GM03348 (cell line): ENCODE measurements around the gene DSCAM.
"Not testable (repeated sequence)": the region's sequence is repeated elsewhere in the genome, so short reads cannot be mapped to it uniquely, and the experiment has no call there.

Experiments used
- DNase-seq: peaks from one replicate; pipeline ENCODE4 v3.0.0; 2012; ENCODE audit warnings: low spot score

Gene DSCAM

DNA sequence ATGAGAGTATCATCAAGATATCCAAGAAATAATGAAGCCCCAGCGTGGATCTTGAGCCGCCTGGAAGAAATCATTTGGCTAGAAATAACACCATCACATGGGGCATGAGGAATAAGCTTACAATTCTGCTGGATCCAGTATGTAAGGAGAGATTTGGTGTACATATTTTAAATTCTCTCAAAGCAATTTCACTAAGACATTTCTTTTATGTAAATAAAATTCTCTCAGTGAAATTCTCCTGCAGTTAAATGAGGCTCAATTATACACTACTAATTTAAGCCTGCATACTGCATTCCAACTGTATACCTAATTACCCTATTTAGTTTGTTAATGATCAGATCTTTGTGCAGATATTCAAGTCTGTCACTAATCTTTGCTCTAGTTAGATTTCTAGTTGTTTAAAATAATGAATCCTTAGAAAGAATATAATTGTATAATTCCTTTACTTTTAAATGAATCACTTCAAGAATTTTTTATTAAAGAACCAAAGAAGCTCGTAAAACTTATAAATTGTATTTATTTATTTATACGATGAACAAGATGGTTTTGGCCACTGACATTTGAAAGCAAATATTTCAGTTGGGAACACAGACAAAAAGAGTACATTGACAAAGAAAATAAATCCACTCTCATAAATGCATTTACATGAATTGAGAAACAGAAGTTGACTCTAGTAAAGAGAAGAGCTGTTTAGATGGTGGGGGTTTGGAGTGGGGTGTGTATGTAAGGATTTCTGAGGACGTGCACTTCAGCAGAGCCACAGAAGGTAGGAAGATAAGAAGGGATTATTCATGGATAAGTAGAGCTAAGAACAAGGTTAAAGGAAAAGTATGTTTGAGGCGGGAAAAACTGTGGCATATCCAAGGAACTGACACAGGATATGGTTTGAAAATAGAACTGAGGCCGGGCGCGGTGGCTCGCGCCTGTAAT lies 466.8 kb downstream of the DSCAM start:
- DNase-seq = no peak

DNA sequence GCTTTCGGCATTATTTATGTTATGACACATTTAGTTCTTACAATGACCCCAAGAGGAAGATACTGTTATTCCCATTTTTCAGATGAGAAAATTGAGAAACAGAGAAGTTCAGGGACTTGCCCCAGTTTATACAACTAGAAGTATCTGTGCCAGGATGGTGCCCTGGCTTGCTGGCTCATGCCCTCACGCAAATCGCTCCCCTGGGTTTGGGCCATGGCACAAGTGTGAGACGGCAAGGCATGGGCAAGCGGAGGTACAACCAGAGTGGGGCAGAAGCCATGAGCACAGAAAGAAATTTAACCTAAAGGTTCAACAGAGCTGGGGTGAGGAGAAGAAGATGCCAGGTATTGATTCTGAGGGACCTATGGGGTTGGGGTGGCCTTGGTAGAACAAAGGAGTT lies 469.8 kb downstream of the DSCAM start:
- DNase-seq = no peak

GRCh38 chr21:40373761-40374160 lies 473.2 kb downstream of the DSCAM start:
- DNase-seq = no peak

DNA sequence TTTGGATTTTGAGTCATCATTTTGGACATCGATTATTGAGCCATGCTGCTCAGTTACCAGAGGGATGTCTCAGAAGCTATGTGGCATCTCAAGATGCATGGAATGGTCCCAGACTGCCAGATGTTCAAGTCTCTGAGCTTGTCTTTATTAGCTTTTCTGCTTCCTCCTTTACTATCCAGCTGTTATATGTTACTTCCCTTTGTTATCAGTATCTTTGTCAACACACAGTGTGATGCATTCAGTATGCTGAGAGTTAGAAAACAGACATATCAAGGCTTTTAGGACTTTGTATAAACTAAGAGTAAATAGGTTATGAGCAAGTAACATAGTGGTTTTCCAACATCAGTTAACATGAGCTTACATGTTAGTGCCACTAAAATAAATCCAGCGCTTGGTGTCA lies 474.5 kb downstream of the DSCAM start:
- DNase-seq = no peak

- DNase-seq = no peak
These were observed 475.6 kb downstream of the DSCAM start for GRCh38 chr21:40371329-40371728.

GRCh38 chr21:40356644-40357043 lies 490.3 kb downstream of the DSCAM start:
- no peak for DNase-seq

- no peak for DNase-seq
These were observed 491.9 kb downstream of the DSCAM start for GRCh38 chr21:40355076-40355475.

GRCh38 chr21:40351006-40351405 lies 496.0 kb downstream of the DSCAM start:
- no peak for DNase-seq

DNA sequence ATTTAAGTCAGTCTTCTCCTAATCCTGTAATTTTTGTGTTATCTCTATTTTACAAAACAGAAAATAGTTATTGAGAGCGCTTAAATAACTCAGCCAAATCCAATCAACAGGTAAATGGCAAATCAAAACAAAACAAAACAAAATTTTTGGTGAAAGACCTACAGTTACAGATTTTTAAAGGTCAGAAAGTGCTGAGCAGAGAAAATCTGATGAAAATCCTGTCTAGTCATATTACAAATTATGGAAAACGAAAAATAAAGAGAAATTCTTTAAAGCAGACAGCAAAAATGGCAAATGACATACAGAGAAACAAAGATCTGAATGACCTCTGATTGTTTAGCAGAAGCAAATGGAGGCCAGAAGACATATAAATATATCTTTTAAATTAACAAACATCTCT lies 497.4 kb downstream of the DSCAM start:
- DNase-seq = no peak

GRCh38 chr21:40345711-40346321 lies 501.1 kb downstream of the DSCAM start:
- DNase-seq = no peak

DNA sequence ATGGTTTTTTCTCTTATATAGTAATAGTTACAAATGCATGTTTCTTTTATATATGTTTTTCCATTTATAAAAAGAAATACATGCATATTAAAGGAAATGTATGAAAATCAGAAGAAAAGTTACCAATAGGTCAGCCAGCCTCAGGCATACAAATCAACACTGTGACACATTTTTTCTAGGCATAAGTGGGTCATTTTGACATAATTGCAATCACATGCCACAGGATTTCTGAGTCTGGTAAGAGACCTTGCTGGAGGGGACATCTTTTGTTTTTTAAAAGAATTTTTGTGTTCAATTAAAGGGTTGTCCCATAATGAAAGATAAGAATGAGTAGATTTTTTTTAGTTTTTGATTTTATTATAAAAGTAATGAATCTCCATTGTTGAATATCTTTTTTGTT lies 506.6 kb downstream of the DSCAM start:
- no peak for DNase-seq

DNA sequence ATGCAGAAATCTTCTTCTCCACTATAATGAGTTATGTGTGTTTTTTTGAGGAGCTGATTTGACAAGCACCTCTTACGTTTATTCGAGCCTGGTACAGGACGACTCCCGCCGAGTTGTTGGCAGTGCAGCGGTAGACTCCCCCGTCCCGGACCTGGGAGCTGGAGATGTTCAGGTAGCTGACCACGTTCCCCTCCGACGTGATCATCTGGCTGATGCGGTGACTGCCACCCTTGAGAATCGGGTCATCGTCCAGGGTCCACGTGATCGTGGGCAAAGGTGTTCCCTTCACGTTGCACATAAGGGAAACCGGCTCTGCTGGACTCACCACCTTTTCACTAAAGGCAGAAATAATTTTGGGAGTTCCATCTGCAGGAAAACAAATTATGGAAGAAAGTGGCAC lies 507.9 kb downstream of the DSCAM start:
- no peak for DNase-seq

- DNase-seq = no peak
These were observed 509.0 kb downstream of the DSCAM start for GRCh38 chr21:40337981-40338380.

DNA sequence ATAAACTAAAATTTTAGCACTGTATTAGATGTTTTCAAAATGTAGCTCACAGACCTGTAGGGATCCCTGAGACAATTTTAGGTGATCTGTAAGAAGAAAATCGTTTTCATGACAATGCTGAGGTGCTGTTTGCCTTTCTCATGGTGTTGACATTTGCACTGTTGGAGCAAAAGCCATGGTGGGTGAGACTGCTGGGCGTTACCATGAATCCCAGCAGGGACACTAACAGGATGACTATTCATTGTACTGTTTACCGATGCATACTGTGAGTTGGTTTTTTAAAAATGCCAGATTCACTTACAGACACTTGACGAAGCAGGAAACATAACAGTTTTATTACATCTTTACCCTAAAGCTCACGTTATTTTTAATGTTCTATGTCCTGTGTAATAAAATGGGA lies 511.3 kb downstream of the DSCAM start:
- DNase-seq = no peak

GRCh38 chr21:40334159-40334558 lies 512.8 kb downstream of the DSCAM start:
- no peak for DNase-seq

DNA sequence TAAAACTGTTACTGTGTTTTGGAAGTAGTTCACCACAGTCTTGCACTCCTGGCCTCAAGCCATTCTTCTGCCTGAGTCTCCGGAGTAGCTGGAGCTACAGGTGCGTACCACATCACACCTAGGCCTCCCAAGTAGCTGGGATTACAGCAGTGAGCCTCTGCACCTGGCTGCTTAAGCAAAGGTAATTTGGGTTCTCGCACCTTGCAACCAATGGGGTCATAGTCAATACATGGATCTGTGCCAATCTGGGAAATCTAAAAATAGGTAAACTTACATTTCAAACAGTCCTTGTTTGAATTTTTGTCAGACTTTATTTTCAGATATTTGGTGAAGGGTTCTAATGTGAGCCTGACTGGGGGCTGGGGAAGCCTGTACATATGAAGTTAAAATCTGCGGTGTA lies 513.2 kb downstream of the DSCAM start:
- no peak for DNase-seq

GRCh38 chr21:40331804-40332203 lies 515.2 kb downstream of the DSCAM start:
- no peak for DNase-seq

DNA sequence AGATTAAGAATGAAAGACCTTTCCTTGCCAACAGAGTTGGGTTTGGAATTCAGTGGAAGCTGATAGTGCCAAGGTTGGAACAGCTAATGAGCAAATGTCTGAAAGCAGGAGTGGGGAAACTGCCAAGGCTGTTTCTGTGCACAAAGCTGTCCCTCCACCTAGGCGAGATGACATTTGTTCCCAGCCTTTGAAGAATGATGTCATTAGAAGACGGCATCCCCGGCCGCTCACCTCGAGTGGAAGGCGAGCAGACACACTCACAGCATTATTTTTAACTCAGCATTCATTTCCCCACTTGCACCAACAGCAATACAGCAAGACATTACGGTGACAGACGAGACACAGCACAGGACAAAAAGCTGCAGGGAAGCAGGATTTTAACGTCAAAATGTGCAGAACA lies 515.8 kb downstream of the DSCAM start:
- no peak for DNase-seq

- DNase-seq = no peak
These were observed 522.6 kb downstream of the DSCAM start for GRCh38 chr21:40324389-40324788.

- not testable (repeated sequence) for DNase-seq
These were observed 526.2 kb downstream of the DSCAM start for GRCh38 chr21:40320718-40321117.

GRCh38 chr21:40318371-40318770 lies 528.6 kb downstream of the DSCAM start:
- no peak for DNase-seq

DNA sequence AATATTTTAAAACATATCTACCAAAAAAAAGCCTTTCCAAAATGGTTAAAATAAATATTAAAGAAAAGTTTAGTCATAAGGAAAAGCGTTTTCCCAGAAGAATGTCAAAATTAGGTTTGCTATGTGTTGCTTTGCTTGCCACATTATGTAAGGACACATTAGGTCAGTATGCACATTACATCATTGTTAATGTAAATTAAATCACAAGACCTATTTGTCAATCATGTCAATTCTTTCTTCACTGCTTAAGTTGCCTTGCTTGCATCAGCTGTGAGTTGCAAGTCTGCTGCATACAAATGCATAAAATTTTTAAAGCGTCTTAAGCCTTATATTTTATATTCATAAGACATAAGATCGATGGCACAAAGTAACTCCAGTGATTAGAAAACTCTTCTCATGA lies 530.9 kb downstream of the DSCAM start:
- no peak for DNase-seq

DNA sequence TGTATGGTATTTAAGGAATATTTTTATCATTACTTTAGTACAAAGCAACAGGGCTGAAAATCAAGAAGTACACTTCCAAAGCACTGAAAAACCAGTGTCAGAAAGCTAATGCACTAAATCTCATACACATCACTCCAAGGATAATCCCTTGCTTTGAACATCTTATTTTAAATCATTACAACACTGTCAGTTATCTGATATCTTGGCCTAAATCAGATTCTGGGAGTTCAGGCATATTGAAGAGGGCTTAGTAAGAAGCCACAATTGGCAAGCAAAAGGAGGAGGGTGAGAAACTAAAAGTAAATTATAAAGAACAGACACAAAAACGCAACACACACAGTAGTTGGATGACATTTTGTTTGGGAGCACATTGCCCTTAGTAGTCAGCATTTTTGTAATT lies 531.3 kb downstream of the DSCAM start:
- no peak for DNase-seq

DNA sequence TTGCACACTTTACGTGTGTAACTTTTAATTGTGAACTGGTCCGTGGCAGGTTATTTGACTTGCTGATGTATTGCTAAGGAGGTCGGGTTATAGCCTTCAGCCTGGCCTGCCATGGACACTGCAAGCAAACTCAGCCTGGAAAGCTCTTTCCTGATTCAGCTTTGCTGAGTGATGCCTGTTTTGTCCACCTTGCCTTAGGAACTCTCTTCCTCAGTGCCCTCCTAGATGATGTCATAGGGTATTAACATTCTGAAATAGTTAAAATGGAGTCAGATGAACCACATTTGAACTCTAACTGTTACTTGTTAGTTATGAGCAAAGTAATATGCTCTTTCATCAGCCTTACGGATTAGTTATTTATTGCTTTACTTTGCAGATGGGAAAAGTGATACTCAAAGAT lies 533.7 kb downstream of the DSCAM start:
- DNase-seq = no peak
